Endothelial cell of hepatic sinusoid (primary cell): ENCODE measurements around the gene CDADC1.
"Not testable (repeated sequence)": the region's sequence is repeated elsewhere in the genome, so short reads cannot be mapped to it uniquely, and the experiment has no call there.

Source experiments
- in situ Hi-C: cut with HindIII; loops from 2 replicates; pipeline ENCODE4 v1.10.0; 2017; ENCODE audit warnings: low sequenced_read_pairs

CDADC1 gene

GRCh38 chr13:49310251-49310650 is 62.5 kb downstream of the CDADC1 start:
- in situ Hi-C loops = no loop called here

DNA sequence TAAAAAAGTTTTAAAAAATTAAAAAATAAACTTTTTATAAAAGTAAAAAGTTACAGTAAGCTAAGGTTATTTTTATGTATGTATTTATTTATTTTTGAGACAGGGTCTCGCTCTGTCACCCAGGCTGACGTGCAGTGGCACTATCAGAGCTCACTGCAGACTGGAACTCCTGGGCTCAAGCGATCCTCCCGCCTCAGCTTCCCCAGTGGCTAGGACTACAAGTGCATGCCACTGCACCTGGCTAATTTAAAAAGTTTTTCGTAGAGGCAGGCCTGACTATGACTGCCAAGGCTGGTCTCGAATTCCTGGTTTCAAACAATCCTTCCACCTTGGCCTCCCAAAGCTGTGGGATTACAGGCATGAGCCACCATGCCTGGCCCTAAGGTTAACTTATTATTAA is 64.1 kb downstream of the CDADC1 start:
- in situ Hi-C loops = no loop called here

DNA sequence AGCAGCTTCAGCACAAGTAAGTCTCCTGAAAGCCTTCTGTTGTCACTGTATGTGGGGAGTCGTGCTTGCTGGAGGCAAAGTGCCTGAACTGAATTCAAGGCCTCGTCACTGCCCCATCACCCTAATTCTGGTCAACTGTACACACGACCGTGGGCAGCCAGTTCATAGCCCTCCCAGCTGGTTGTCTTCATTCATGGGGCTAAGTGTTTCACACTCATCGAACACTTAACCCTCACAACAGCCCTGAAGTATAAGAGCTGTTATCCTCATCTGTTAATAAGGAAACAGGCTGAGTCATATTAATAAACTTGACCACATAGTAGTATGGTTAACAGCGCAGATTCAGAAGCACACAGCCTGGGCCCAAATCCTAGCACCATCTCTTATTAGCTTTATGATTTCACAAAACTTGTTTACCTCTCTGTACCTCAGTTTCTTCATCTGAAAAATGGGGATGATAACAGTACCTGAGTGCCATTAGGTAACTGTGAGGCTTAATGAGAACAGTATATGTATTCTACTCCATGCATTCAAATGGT is 66.7 kb downstream of the CDADC1 start:
- in situ Hi-C loops = no loop called here

GRCh38 chr13:49315036-49315565 is 67.4 kb downstream of the CDADC1 start:
- in situ Hi-C loops = no loop called here

DNA sequence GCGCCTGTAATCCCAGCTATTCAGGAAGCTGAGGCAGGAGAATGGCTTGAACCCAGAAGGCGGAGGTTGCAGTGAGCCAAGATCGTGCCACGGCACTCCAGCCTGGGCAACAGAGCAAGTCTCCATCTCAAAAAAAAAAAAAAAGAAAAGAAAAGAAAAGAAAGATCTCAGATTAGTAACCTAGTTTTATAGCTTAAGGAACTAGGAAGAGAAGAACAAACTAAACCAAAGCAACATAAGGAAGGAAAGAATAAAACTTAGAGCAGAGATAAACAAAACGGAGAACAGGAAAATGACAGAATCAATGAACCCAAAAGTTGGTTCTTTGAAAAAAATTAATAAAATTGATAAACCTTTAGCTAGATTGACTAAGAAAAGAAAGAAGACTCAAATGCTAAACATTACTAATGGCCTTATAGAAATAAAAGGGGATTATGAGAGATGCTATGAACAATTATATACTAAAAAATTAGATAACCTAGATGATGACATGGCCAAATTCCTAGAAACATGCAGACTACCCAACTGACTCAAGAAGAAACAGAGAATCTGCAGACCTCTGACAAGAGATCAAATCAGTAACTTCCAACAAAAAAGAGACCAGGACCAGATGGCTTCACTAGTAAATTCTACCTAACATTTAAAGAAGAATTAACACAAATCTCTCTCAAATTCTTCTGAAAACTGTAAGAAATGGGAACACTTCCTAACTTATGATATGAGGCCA is 68.2 kb downstream of the CDADC1 start:
- in situ Hi-C loops = no loop called here

GRCh38 chr13:49319551-49319950 is 71.8 kb downstream of the CDADC1 start:
- in situ Hi-C loops = no loop called here

DNA sequence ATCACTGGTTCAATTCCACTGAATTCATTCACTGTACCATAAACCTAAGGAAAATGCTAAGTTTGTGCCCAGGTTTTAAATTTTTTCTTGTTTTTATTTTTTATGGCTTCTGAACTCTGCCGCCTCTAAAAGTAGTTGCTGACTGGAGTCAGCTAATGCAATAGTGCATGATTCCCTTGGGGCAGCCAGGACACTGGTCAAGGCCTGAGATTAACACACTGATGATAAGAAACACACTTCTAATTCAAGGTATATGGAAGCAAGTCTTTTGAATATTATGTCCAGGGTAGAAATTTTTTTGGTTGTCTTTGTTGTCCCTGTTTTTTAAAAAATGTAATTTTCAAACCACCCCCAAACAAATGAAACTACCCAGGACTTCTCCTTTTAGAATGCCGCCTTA is 72.2 kb downstream of the CDADC1 start:
- in situ Hi-C loops = no loop called here

DNA sequence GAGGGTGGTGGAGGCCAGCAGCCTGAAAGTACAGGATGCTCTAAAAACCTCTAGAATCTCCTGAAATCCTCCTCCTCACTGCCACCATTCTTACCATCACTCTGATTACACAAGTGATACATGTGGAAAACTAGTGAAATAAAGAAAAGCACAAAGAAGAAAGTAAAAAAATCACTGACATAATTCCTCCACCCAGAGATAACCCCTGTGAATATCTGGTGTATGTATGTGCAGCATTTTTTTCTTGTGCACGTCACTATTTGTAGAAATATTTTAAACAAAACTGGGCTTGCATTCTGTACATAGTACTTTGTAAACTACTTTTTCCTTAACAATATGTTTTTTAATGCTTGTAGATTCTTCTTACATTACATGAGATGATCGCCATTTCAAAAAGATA is 73.2 kb downstream of the CDADC1 start:
- in situ Hi-C loops = no loop called here

DNA sequence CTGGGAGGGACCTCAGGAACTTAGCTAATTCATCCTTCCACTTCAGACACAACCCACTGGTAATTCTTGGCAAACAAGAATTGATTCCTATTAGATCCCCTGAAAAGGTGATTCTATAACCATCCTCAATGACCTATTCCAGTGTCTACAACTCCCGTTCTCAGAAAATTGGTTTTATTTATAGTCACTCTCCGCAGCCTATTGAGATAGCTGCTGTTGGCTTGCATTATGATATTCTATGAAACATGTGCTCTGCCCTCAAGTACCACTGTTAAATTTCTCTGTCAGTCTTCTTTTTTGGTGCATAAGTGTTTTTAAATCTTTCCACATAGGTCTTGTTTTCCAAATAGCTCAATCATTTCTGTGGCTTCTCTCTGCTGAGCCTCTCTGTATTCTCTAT is 75.0 kb downstream of the CDADC1 start:
- in situ Hi-C loops = no loop called here

DNA sequence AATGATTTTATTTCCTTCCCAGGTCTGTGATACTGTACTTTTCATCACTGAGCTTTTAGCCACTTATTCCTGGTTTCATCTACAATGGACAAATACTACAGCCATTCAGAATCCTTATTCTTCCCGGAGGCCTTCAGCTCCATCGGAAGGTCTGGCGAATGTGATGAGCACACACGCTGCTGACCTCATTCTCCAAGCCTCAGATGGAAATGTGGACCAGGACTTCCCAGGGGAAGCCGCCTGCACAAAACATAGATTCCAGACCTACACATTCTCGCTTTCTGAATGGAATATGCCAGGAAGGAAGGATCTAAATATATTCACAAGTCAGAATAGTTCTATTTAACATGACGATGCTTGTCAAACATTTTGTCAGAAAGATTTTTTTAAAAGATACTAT is 75.6 kb downstream of the CDADC1 start:
- in situ Hi-C loops = no loop called here

DNA sequence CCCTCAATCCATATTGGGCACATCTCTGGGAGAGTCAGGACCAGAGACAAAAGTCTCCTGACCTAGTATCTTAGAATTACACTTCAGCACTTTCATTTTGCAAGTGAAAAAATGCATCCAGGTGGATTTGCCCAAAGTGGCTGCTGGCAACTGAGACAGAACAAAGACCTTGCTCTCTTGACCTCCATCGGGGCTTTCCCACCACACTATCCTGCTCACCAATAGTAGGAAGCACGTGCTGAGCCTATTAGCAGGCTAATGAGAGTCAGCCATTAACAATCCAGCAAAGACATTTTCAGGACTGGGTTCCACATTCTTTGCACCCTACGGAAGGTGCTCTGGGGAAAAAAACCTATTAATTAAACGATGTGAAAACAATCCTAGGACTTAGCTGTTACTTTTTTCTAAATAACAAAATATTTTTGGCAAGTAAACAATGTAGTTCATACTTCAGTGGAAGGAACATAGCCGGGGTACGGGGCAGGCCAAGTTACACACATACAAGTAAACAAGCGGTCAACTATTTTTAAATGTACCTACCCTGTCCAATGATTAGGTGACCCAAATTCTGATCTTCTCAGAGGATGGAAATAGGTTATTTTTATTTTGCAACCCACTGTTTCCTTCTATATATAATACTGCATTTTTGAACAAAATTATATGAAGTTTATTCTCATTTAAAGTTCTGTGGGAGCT is 78.6 kb downstream of the CDADC1 start:
- in situ Hi-C loops = no loop called here

DNA sequence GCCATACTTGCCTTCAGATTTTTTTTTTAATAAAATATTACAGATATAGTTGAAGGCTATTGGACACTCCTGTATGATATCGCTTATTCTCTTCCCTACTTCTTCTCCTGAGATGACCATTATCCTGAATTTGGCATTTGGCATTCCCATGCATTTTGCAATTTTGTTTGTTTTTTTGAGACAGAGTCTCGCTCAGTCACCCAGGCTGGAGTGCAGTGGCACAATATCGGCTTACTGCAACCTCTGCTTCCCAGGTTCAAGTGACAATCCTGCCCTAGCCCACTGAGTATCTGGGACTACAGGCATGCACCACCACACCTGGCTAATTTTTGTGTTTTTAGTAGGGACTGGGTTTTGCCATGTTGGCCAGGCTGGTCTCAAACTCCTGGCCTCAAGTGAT is 79.4 kb downstream of the CDADC1 start:
- in situ Hi-C loops = not testable (repeated sequence)

- in situ Hi-C loops = no loop called here
Observed at GRCh38 chr13:49329831-49330545, 82.3 kb downstream of the CDADC1 start.

DNA sequence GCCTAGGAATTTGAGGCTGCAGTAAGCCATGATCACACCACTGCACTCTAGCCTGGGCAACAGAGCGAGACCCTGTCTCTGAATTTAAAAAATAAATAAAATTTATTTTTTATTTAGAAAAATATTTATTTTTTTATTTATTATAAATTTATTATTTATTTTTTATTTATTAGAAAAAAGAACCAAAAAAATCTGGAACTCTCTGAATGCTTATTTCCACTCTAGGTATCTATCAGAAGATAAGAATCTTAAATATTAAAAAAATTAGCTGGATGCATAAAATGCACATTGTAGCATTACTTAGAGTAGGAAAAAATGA is 82.8 kb downstream of the CDADC1 start:
- in situ Hi-C loops = no loop called here

GRCh38 chr13:49336655-49337054 is 88.9 kb downstream of the CDADC1 start:
- in situ Hi-C loops = no loop called here

DNA sequence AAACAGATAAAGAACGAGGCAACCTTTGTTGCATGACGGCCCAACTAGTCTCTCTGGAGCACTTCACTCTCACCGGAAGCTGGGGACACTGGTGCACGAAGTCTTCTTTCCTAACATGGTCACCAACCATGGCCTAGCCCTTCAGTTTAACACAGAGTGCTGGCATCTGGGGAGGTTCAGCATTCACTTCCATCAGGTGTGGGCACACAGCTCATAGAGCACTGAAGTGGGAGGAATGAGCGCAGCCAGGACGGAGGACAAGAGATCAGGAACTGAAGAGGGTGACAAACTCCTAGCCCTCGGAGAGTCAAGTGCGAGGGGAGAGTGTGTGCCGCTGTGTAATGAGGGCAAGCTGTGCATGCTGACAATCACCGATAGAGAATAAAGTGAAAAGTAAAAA is 92.4 kb downstream of the CDADC1 start:
- in situ Hi-C loops = no loop called here

DNA sequence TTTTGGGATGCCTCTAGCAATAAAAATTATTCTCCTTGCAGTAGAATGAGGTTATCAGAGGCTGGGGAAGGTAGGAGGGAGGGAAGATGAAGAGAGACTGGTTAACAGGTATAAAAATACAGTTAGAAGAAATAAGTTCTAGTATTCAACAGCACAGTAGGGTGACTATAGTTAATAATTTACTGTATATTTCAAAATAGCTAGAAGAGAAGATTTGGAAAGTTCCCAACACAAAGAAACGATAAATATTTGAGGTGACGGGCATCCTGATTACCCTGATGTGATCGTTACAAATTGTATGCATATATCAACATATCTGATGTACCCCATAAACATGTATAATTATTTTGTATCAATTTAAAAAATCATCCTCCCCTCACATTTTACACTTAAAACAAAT is 93.8 kb downstream of the CDADC1 start:
- in situ Hi-C loops = no loop called here

DNA sequence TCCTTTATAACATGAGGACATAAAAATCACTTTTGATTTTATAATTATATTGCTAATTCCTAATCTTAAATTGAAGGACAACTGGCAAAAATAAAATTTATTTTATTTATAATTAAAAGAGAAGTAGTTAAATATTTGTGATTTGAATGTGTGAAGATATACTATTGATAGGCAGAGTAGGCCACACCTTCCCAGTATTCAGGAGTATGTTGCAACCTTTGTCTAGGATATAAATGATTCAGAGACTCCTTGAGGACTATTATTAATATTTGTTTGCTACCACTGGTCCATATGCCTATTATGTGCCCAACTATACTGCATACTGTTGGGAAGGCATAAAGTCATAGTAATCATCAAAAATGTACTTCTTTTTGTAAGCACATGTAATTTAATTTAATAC is 94.2 kb downstream of the CDADC1 start:
- in situ Hi-C loops = no loop called here

DNA sequence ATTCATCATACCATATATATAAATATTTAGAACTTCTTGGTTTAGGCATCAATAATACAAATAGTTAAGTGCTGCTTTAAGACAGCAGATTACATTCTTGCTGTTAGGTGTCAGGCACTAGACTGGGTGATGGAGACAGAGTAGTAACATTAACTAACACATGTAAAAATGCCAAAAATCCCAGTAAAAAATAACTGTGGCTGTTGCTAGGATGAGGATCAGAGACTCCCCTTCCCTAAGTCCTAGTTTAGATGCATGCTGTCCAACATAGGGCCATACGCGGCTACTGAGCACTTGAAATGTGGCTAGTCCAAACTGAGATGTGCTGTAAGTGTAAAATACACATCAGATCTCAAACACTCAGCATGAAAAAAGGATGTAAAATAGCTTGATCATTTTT is 94.7 kb downstream of the CDADC1 start:
- in situ Hi-C loops = no loop called here
